ENCODE results near the gene DYRK1B.

The DYRK1B gene

GRCh38 chr19:39864118-39864517, 30.2 kb upstream of the DYRK1B start:
- DNase-seq (ENCODE audit: low read depth in 1 of 2, low spot score in 1 of 2): no peak

DNA sequence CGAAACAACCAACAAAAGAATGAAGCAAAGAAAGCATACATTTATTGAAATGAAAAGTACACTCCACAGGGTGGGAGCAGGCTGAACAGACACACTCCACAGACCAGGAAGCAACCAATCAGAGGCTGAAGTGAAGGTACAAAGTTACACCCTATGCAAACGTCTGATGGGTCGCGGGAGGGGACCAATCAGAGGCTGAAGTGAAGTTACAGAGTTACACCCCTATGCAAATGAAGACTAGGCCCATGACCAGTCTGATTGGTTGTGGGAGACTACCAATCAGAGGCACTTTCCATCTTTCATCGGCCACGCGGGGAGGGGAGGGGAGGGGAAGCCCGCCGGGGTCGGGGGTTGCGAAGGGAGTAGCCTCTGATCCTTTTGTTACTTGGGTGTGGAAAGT, 24.6 kb upstream of the DYRK1B start:
- no peak for DNase-seq (ENCODE audit: low read depth in 1 of 2, low spot score in 1 of 2)

DNA sequence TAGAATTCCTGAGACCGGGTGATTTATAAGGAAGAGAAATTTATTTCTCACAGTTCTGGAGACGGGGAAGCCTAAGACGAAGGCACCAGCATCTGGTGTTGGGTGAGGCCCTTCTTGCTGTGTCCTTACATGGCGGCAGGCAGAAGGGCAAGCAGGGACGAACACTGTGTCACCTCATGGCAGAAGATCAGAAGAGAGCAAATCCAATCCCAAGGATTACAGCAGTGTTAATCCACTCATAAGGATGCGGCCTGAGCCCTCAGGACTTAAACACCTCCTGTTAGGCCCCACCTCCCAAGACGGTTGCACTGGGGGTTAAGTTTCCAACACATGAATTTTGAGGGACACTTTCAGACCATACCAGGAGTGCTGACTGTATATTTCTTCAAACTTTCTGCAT, 18.9 kb upstream of the DYRK1B start:
- DNase-seq (ENCODE audit: low read depth in 1 of 2, low spot score in 1 of 2): no peak

GRCh38 chr19:39850892-39851291, 16.9 kb upstream of the DYRK1B start:
- DNase-seq (ENCODE audit: low read depth in 1 of 2, low spot score in 1 of 2): no peak

GRCh38 chr19:39848392-39848791, 14.4 kb upstream of the DYRK1B start:
- DNase-seq (ENCODE audit: low read depth in 1 of 2, low spot score in 1 of 2): no peak

GRCh38 chr19:39847525-39847924, 13.6 kb upstream of the DYRK1B start:
- no peak for DNase-seq (ENCODE audit: low read depth in 1 of 2, low spot score in 1 of 2)

DNA sequence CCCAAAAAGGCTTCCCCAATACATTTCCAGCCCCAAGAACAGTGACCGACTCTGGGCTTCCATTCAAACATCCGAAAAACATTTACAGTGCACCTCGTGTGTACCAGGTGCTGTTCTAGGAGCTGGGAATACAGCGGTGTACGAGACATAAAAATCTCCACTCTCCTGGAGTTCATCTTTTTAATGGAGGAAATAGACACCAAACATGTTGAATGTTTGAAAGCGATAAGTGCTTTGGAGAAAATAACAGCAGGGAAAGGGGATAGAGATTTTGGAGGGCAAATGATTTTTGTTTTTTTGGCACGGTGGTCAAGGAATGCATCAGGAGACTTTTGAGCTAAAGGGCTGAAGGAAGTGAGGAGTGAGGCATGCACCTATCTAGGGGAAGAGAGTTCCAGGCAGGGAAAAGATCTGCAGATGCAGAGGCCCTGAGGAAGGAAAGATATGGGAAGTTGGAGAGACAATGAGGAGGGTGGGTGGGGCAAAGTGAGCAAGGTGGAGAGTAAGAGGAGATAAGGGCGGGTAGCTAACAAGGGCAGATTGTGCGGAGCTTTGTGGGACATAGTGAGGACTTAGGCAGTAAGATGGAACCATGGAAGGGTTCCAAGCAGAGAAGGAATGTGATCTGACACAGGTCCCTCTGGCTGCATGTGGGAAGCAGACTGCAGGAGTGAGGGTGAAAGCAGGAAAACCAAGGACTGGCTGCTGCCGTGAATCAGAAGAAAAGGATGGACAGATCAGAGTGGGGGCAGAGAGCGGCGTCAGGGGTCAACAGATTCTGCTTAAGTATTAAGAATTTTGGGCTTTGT, 12.9 kb upstream of the DYRK1B start:
- DNase-seq (ENCODE audit: low read depth in 1 of 2, low spot score in 1 of 2): no peak

GRCh38 chr19:39845933-39846677, 12.1 kb upstream of the DYRK1B start, which contains the start of gene FBL:
TSS of gene FBL (minus strand) at chr19:39846379. CDS start at chr19:39846300, 79 bp downstream.
- DNase-seq (ENCODE audit: low read depth in 1 of 2, low spot score in 1 of 2): peak; percentile 98

GRCh38 chr19:39845584-39845932, 11.6 kb upstream of the DYRK1B start:
- DNase-seq (ENCODE audit: low read depth in 1 of 2, low spot score in 1 of 2): no peak

- DNase-seq (ENCODE audit: low read depth in 1 of 2, low spot score in 1 of 2): no peak
These were observed 11.2 kb upstream of the DYRK1B start for GRCh38 chr19:39845172-39845571.

DNA sequence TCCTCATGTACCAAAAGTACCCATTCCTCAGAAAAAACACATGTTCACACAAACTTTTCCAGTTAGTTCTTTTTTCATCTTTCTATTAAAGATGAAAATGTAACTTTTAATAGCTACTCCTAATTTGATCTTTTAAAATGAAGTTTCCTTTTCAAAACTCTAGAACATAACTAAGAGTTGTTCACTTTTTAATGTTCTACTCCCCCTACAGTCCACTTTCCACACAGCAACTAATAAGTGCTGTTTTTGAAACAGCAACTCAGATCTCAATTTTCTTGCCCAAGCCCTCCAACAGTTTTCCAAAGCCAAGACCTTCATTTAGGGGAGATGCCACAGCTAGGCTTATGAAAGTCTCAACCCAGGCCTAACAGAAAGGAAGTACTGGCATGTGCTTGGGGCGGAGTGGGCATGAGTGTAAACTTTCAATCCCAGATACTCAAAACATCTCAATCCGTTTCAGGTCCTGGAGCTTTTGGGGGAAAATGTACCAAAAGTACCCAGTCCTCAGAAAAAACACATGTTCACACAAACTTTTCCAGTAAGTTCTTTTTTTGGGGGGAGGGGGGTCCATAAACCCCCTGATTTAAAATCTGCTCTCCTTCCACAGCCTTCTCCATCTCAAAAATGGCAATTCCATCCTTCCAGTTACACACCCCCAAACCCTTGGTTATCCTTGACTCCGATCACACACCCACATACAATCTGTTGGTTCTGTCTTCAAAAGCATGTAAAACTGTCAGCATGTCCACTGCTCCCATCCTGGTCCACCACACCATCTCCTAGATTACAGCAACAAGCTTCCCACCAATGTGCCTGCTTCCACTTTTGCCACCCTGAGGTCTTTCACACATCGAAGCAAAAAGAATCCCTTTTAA, 10.2 kb upstream of the DYRK1B start:
- no peak for DNase-seq (ENCODE audit: low read depth in 1 of 2, low spot score in 1 of 2)

- DNase-seq (ENCODE audit: low read depth in 1 of 2, low spot score in 1 of 2): no peak
These were observed 8.9 kb upstream of the DYRK1B start for GRCh38 chr19:39842693-39843435.

- no peak for DNase-seq (ENCODE audit: low read depth in 1 of 2, low spot score in 1 of 2)
These were observed 7.1 kb upstream of the DYRK1B start for GRCh38 chr19:39841041-39841440.

DNA sequence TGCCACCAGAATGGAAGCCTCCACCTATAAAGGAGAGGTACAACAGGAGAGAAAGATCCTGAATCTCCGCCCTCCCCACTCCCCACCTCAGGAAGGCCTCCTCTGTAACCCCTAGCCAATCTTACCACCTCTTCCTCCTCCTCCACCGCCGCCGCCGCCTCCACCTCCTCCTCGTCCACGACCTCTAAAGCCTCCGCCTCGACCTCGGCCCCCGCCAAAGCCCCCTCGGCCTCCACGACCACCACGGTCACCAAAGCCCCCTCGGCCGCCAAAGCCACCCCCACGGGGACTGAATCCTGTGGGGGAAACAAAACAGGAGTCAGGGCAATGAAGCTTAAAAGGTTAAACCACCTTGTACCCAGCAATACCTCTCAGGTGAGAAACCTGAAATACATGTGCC, 6.5 kb upstream of the DYRK1B start:
- no peak for DNase-seq (ENCODE audit: low read depth in 1 of 2, low spot score in 1 of 2)

- no peak for DNase-seq (ENCODE audit: low read depth in 1 of 2, low spot score in 1 of 2)
These were observed 5.8 kb upstream of the DYRK1B start for GRCh38 chr19:39839678-39840327.

DNA sequence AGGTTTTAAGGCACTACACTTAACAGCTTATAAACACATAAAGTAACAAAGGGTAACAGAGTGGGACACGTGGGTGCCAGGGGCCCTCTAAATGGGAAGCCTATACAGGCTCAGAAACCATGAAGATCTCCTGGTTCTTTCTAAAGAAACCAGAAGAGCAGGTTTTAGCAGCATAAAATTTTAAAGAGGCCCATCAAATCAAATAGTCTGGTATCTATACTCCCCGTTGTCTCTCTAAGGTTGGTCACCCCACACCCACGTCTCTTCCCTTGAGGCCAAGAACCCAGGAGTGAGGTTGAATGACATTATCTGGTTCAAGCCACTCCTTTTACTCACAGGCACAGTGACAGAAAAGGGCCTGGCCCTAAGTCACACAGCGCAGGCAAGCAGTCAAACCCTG, 4.6 kb upstream of the DYRK1B start:
- DNase-seq (ENCODE audit: low read depth in 1 of 2, low spot score in 1 of 2): no peak

DNA sequence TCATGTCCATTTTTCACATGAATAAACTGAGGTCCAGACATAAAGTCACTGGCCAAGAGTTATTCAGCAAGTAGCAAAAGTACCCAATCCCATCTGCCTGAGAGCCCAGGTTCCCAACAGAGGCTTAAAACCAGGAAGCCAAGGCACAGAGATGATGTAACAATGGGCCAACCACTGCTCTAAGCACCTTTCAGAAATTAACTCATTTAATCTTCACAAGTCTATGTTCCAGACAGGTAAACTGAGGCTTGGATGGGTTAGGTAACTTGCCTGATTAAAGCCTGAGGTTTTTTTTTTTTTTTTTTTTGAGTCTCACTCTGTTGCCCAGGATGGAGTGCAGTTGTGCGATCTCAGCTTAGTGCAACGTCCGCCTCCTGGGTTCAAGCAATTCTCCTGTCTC, 4.0 kb upstream of the DYRK1B start:
- no peak for DNase-seq (ENCODE audit: low read depth in 1 of 2, low spot score in 1 of 2)

DNA sequence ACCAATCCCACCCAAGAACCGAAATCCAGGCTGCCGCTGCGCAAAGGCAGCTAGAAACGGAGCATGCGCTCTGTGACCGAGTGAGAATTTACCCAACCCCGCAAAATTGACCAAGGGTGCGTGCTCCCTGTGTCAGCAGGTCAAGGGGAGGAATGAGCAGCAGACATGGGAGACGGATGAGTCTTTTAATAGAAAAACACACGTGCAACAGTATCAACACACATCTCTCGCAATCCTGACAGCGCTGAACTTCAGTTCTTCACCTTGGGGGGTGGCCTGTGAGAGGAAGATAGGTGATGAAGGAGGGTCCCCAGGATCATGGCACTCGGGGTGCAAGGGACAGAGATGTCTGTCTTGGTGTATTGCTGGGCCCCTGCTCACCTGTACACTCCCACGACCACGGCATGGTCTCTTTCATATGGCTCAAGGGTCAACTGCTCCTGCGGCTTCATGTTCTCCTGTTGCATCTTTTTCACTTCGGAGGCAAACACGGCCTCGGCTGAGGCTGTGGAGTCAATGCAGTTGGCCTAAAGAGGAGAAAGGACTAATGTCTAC, 402 bp upstream of the DYRK1B start:
- no peak for DNase-seq (ENCODE audit: low read depth in 1 of 2, low spot score in 1 of 2)

- DNase-seq (ENCODE audit: low read depth in 1 of 2, low spot score in 1 of 2): no peak
These were observed 850 bp downstream of the DYRK1B start for GRCh38 chr19:39833160-39833463.

GRCh38 chr19:39832341-39833083, 1.4 kb downstream of the DYRK1B start:
- no peak for DNase-seq (ENCODE audit: low read depth in 1 of 2, low spot score in 1 of 2)
